H9 (cell line): Measurements from ENCODE around the gene STAT3. TPM values are rescaled to one million over a fixed set of nuclear protein-coding genes. Genes with fewer than 3 reads are reported as not detected.

Source experiments
- DNase-seq: peaks from one replicate; pipeline ENCODE4 v3.0.0-alpha.2; 2017
- H2AFZ ChIP-seq: one replicate; pipeline ENCODE4 v1.6.1; 2013; ENCODE audit warnings: mild to moderate bottlenecking, low read length, control low read depth, moderate library complexity
- H2AK5ac ChIP-seq: 2 replicates; pipeline ENCODE4 v1.6.1; 2013; ENCODE audit warnings: low read length, control low read depth, mixed read lengths; ENCODE audit not compliant: insufficient read length
- H2BK120ac ChIP-seq: one replicate; pipeline ENCODE4 v1.6.1; 2013; ENCODE audit warnings: low read depth, mild to moderate bottlenecking, low read length, control low read depth, inconsistent platforms; ENCODE audit not compliant: poor library complexity, severe bottlenecking
- H2BK12ac ChIP-seq: 2 replicates; pipeline ENCODE4 v1.6.1; 2013; ENCODE audit warnings: low read length, control low read depth, mixed read lengths, low read depth; ENCODE audit not compliant: insufficient read length
- H2BK15ac ChIP-seq: 2 replicates; pipeline ENCODE4 v1.6.1; 2013; ENCODE audit warnings: low read depth, low read length, control low read depth
- H2BK20ac ChIP-seq: one replicate; pipeline ENCODE4 v1.6.1; 2013; ENCODE audit warnings: low read depth, mild to moderate bottlenecking, low read length, control low read depth, inconsistent platforms; ENCODE audit not compliant: poor library complexity, severe bottlenecking
- H2BK5ac ChIP-seq: 2 replicates; pipeline ENCODE4 v1.6.1; 2013; ENCODE audit warnings: low read length, control low read depth, mixed read lengths; ENCODE audit not compliant: insufficient read length
- H3K14ac ChIP-seq: 2 replicates; pipeline ENCODE4 v1.6.1; 2013; ENCODE audit warnings: low read length, control low read depth; ENCODE audit not compliant: insufficient read depth
- H3K18ac ChIP-seq: 2 replicates; pipeline ENCODE4 v1.6.1; 2013; ENCODE audit warnings: low read depth, mild to moderate bottlenecking, mixed read lengths, low read length, control low read depth; ENCODE audit not compliant: insufficient read length
- H3K23ac ChIP-seq: 2 replicates; pipeline ENCODE4 v1.6.1; 2013; ENCODE audit warnings: low read length, control low read depth, mixed read lengths, low read depth; ENCODE audit not compliant: insufficient read length
- H3K23me2 ChIP-seq: 2 replicates; pipeline ENCODE4 v1.6.1; 2013; ENCODE audit warnings: low read depth, mild to moderate bottlenecking, mixed read lengths, low read length, control low read depth; ENCODE audit not compliant: insufficient read length, poor library complexity, severe bottlenecking
- H3K27ac ChIP-seq: 2 replicates; pipeline ENCODE4 v1.5.1; 2013; ENCODE audit warnings: low read length, control low read depth, mixed read lengths, low read depth; ENCODE audit not compliant: insufficient read length
- H3K27me3 ChIP-seq: 2 replicates; pipeline ENCODE4 v1.6.1; 2013; ENCODE audit warnings: low read length, control low read depth, inconsistent platforms; ENCODE audit not compliant: insufficient read depth
- H3K4ac ChIP-seq: 2 replicates; pipeline ENCODE4 v1.6.1; 2013; ENCODE audit warnings: low read depth, mild to moderate bottlenecking, control low read depth, inconsistent platforms, low read length, moderate library complexity
- H3K4me1 ChIP-seq: 2 replicates; pipeline ENCODE4 v1.6.1; 2013; ENCODE audit warnings: low read length, control low read depth, inconsistent platforms; ENCODE audit not compliant: insufficient read depth
- H3K4me2 ChIP-seq: 2 replicates; pipeline ENCODE4 v1.6.1; 2013; ENCODE audit warnings: low read length, control low read depth, mixed read lengths; ENCODE audit not compliant: insufficient read length, insufficient read depth
- H3K56ac ChIP-seq: 2 replicates; pipeline ENCODE4 v1.6.1; 2013; ENCODE audit warnings: low read depth, mild to moderate bottlenecking, mixed read lengths, low read length, control low read depth; ENCODE audit not compliant: insufficient read length
- H3K79me1 ChIP-seq: 2 replicates; pipeline ENCODE4 v1.6.1; 2013; ENCODE audit warnings: low read depth, mild to moderate bottlenecking, moderate library complexity, low read length, control low read depth, inconsistent platforms; ENCODE audit not compliant: insufficient read depth, poor library complexity, severe bottlenecking
- H3K79me2 ChIP-seq: 2 replicates; pipeline ENCODE4 v1.6.1; 2013; ENCODE audit warnings: low read length, control low read depth, inconsistent platforms; ENCODE audit not compliant: insufficient read depth
- H3K9ac ChIP-seq: 2 replicates; pipeline ENCODE4 v1.6.1; 2013; ENCODE audit warnings: low read length, control low read depth, mixed read lengths; ENCODE audit not compliant: insufficient read length; ENCODE audit errors: extremely low read depth
- H3K9me3 ChIP-seq: one replicate; pipeline ENCODE4 v1.6.1; 2013; ENCODE audit warnings: low read depth, low read length, inconsistent platforms; ENCODE audit not compliant: control insufficient read depth
- H3T11ph ChIP-seq: one replicate; pipeline ENCODE4 v1.6.1; 2013; ENCODE audit warnings: mild to moderate bottlenecking, low read length, control low read depth, inconsistent platforms
- H4K20me1 ChIP-seq: one replicate; pipeline ENCODE4 v1.6.1; 2013; ENCODE audit not compliant: control insufficient read depth, insufficient read length, insufficient read depth
- H4K5ac ChIP-seq: 2 replicates; pipeline ENCODE4 v1.6.1; 2013; ENCODE audit warnings: low read depth, mild to moderate bottlenecking, mixed read lengths, low read length, control low read depth; ENCODE audit not compliant: insufficient read length
- H4K8ac ChIP-seq: replicated peaks from 2 replicates; pipeline ENCODE4 v1.6.1; 2013; ENCODE audit warnings: low read length, control low read depth, mixed read lengths, low read depth; ENCODE audit not compliant: insufficient read length
- H4K91ac ChIP-seq: 2 replicates; pipeline ENCODE4 v1.6.1; 2013; ENCODE audit warnings: low read depth, mild to moderate bottlenecking, moderate library complexity, mixed read lengths, low read length, control low read depth; ENCODE audit not compliant: insufficient read length
- H3K27ac Mint-ChIP-seq, 3 experiments: 2 replicates in 2 of 3; 3 replicates in 1 of 3; pipeline ENCODE4 v1.8.0; 2020 to 2021; ENCODE audit warnings: mixed read lengths in 3 of 3, mild to moderate bottlenecking in 1 of 3, moderate library complexity in 1 of 3
- H3K27me3 Mint-ChIP-seq: 2 replicates; pipeline ENCODE4 v1.8.0; 2021; ENCODE audit warnings: low read depth, mild to moderate bottlenecking, moderate library complexity, mixed read lengths
- H3K36me3 Mint-ChIP-seq, 3 experiments: 2 replicates in 2 of 3; 3 replicates in 1 of 3; pipeline ENCODE4 v1.8.0; 2020 to 2021; ENCODE audit warnings: low read depth in 3 of 3, mixed read lengths in 3 of 3; ENCODE audit not compliant: insufficient read depth in 1 of 3
- H3K4me1 Mint-ChIP-seq, 2 experiments: 2 replicates each; pipeline ENCODE4 v1.8.0; 2020; ENCODE audit warnings: mixed read lengths in 2 of 2
- H3K4me3 Mint-ChIP-seq, 2 experiments: 2 replicates in 1 of 2; 3 replicates in 1 of 2; pipeline ENCODE4 v1.8.0; 2020 to 2021; ENCODE audit warnings: mild to moderate bottlenecking in 2 of 2, mixed read lengths in 2 of 2, moderate library complexity in 1 of 2
- H3K9me3 Mint-ChIP-seq, 2 experiments: 2 replicates in 1 of 2; 3 replicates in 1 of 2; pipeline ENCODE4 v1.8.0; 2020; ENCODE audit warnings: mild to moderate bottlenecking in 2 of 2, mixed read lengths in 2 of 2, moderate library complexity in 1 of 2
- CTCF ChIP-seq: fragments of 200-600 bp; sonication (generic); conservative IDR thresholded peaks from 3 replicates; pipeline ENCODE4 v1.8.0; 2021; ENCODE audit warnings: antibody characterized with exemption, mild to moderate bottlenecking
- WGBS: extraction: QIAGEN DNeasy Blood & Tissue Kit; methylation state at CpG from one replicate; pipeline ENCODE4 v1.1.7; 2013; ENCODE audit warnings: missing lambda C conversion rate, low lambda C conversion rate, mixed read lengths; ENCODE audit not compliant: insufficient read length; ENCODE audit errors: extremely low coverage; 5-methylcytosine and 5-hydroxymethylcytosine counted together
- total RNA-seq: library from RNA; stranded (reverse); gene quantifications from 2 replicates; pipeline ENCODE4 v1.2.1, GENCODE V29; 2021

The STAT3 gene
- total RNA-seq, 1 experiment from 2014 or later = 83.2 TPM

- WGBS = no CpG with 5 or more reads among the region's 9 CpGs
- H2BK5ac ChIP-seq = no peak overlapping the region
- no peak for TF ChIP-seq CTCF
These were observed 79.1 kb downstream of the STAT3 start for GRCh38 chr17:42309142-42309541.

More at GRCh38 chr17:42309142-42309541, 79.1 kb downstream of the STAT3 start:
- H3K79me2 ChIP-seq = no peaks in the 10 kb centered on the region
- no peak overlapping the region for H2BK20ac ChIP-seq
- no peak for DNase-seq
- no peaks in the 10 kb centered on the region for H3K27me3 ChIP-seq
- no peak overlapping the region for H3T11ph ChIP-seq
- no peaks in the 10 kb centered on the region for H3K79me1 ChIP-seq
- no peak overlapping the region for H2BK12ac ChIP-seq
- H3K56ac ChIP-seq = no peak overlapping the region
- no peak overlapping the region for H3K4ac ChIP-seq
- H3K18ac ChIP-seq = no peak overlapping the region
- H4K5ac ChIP-seq = no peak overlapping the region
- no peak overlapping the region for H2BK15ac ChIP-seq
- H2AK5ac ChIP-seq = no peak overlapping the region
- no peak overlapping the region for H4K8ac ChIP-seq
- no peaks in the 10 kb centered on the region for H4K20me1 ChIP-seq
- peaks cover 36% of the 10 kb centered on the region in 2 experiments for H3K4me1 Mint-ChIP-seq
- H3K23me2 ChIP-seq = no peaks in the 10 kb centered on the region
- no peak overlapping the region for H2AFZ ChIP-seq
- no peak overlapping the region; a peak in 1 of 7 replicates for H3K27ac Mint-ChIP-seq
- no peak overlapping the region for H3K14ac ChIP-seq
- no peak overlapping the region for H3K23ac ChIP-seq
- H4K91ac ChIP-seq = no peak overlapping the region
- H3K27me3 Mint-ChIP-seq = peaks cover 7% of the 10 kb centered on the region
- H3K4me2 ChIP-seq = no peak overlapping the region
- peaks cover 2 to 19% (median 5%) of the 10 kb centered on the region in 3 experiments; a peak in 5 of 7 replicates for H3K36me3 Mint-ChIP-seq
- no peak overlapping the region for H3K9ac ChIP-seq
- H3K4me1 ChIP-seq = peaks cover 2% of the 10 kb centered on the region; the same call in 1 of the 2 replicates
- H2BK120ac ChIP-seq = no peak overlapping the region
- H3K9me3 Mint-ChIP-seq = no peaks in the 10 kb centered on the region
- H3K9me3 ChIP-seq = no peaks in the 10 kb centered on the region
- no peak overlapping the region for H3K4me3 Mint-ChIP-seq
- no peak overlapping the region for H3K27ac ChIP-seq
